IPS DF 6.9 (cell line): ENCODE results near the gene TIMM17B.
"Not testable (repeated sequence)": the region's sequence is repeated elsewhere in the genome, so short reads cannot be mapped to it uniquely, and the experiment has no call there.

Experiments used
- DNase-seq: peaks from one replicate; pipeline ENCODE4 v3.0.0-alpha.2; 2013; ENCODE audit warnings: low read depth, low spot score
- H3K27ac ChIP-seq: one replicate; pipeline ENCODE4 v1.5.1; 2013; ENCODE audit warnings: low read length, control low read depth
- H3K27me3 ChIP-seq: 2 replicates; pipeline ENCODE4 v1.6.1; 2013; ENCODE audit warnings: mild to moderate bottlenecking, low read length; ENCODE audit not compliant: control insufficient read depth, insufficient read depth
- H3K36me3 ChIP-seq: 2 replicates; pipeline ENCODE4 v1.6.1; 2013; ENCODE audit warnings: low read length; ENCODE audit not compliant: control insufficient read depth, insufficient read depth
- H3K4me1 ChIP-seq: 2 replicates; pipeline ENCODE4 v1.6.1; 2013; ENCODE audit warnings: low read length; ENCODE audit not compliant: control insufficient read depth, insufficient read depth
- H3K4me3 ChIP-seq: 2 replicates; pipeline ENCODE4 v1.5.1; 2013; ENCODE audit warnings: mild to moderate bottlenecking, low read length
- H3K9me3 ChIP-seq: 2 replicates; pipeline ENCODE4 v1.6.1; 2013; ENCODE audit warnings: low read length, inconsistent platforms; ENCODE audit not compliant: control insufficient read depth, insufficient read depth
- WGBS: extraction: QIAGEN DNeasy Blood & Tissue Kit; methylation state at CpG from one replicate; pipeline ENCODE4 v1.1.7; 2013; ENCODE audit warnings: mixed read lengths, missing lambda C conversion rate; ENCODE audit not compliant: insufficient read length, insufficient coverage; 5-methylcytosine and 5-hydroxymethylcytosine counted together

TIMM17B gene

DNA sequence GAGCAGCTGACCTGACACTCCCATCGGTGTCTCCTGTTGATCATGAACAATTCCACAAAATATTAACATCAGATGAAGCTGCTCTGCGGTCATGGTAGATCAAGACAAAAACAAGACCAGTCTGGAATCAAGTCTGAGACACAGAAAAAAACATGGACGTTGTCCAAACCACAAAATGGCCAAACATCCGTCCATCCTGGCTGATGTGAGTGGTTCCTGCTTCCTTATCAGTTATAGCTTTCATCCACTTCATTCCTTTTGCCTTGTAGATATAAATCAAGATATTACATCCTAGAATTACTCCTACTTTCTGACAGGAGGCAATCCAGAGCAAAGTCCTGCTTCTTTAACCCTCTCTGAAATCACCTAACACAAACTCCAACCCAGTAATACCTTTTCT is 33.4 kb downstream of the TIMM17B start:
- H3K4me1 ChIP-seq = no peaks in the 10 kb centered on the region
- no peaks in the 10 kb centered on the region for H3K9me3 ChIP-seq
- H3K27ac ChIP-seq = no peak overlapping the region
- H3K4me3 ChIP-seq = no peak overlapping the region
- no CpG with 5 or more reads among the region's 4 CpGs for WGBS
- no peak for DNase-seq
- no peaks in the 10 kb centered on the region for H3K36me3 ChIP-seq
- no peaks in the 10 kb centered on the region for H3K27me3 ChIP-seq

DNA sequence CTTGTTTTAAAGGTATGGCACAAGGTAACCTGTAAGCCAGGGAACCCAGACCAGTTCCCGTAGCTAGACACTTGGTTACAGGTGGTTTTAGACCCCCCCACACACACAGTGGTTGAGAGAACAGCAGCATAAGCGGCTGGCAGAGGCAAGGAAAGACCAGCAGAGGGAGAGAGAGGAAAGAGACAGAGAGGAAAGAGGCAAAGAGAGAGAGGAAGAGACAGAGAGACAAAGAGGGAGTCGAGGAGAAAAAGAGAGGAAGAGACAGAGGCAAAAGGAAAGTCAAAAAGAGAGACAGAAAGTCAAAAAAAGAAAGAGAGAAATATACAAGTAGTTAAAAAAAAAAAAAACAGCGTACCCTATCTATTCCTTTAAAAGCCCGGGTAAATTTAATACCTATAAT is 42.7 kb downstream of the TIMM17B start:
- no peaks in the 10 kb centered on the region for H3K4me1 ChIP-seq
- DNase-seq = no peak
- H3K36me3 ChIP-seq = no peaks in the 10 kb centered on the region
- no peak overlapping the region for H3K4me3 ChIP-seq
- WGBS = no CpG with 5 or more reads among the region's 5 CpGs
- H3K27ac ChIP-seq = no peak overlapping the region
- no peaks in the 10 kb centered on the region for H3K27me3 ChIP-seq
- H3K9me3 ChIP-seq = no peaks in the 10 kb centered on the region

GRCh38 chrX:48854121-48854804 is 43.3 kb downstream of the TIMM17B start:
- H3K27ac ChIP-seq, H3K27me3 ChIP-seq, H3K4me1 ChIP-seq, H3K9me3 ChIP-seq, DNase-seq, H3K4me3 ChIP-seq, H3K36me3 ChIP-seq: not testable (repeated sequence)
- no CpG with 5 or more reads among the region's 12 CpGs for WGBS

- not testable (repeated sequence) for DNase-seq, H3K4me1 ChIP-seq, H3K36me3 ChIP-seq, H3K27ac ChIP-seq, H3K4me3 ChIP-seq, H3K27me3 ChIP-seq, H3K9me3 ChIP-seq
Observed at GRCh38 chrX:48853494-48853893, 44.1 kb downstream of the TIMM17B start.

- WGBS = no CpG with 5 or more reads among the region's 7 CpGs
- no peaks in the 10 kb centered on the region for H3K9me3 ChIP-seq
- DNase-seq = no peak
Observed at GRCh38 chrX:48852857-48853256, 44.7 kb downstream of the TIMM17B start.

DNA sequence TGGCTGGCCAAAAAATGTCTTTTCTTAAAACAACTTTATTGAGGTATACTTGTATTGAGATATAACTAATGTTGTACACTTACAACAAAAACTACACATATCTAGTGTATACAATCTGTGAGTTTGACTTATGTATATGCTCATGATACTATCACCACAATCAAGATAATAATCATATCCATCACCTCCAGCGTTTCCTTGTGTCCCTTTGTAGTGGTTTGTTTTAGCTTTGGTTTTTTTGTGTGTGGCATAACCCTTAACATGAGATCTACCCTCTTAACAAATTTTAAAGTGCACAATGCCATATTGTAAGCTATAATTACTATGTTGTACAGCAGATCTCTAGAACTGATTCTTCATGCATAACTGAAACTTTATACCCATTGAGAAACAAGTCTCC is 48.7 kb downstream of the TIMM17B start:
- no CpG with 5 or more reads among the region's 1 CpG for WGBS
- Histone ChIP-seq H3K4me1 (no peaks in the 10 kb centered on the region), H3K36me3 (no peaks in the 10 kb centered on the region), H3K27ac (no peak overlapping the region), H3K4me3 (no peak overlapping the region), H3K9me3 (no peaks in the 10 kb centered on the region), H3K27me3 (no peaks in the 10 kb centered on the region)
- no peak for DNase-seq

More at GRCh38 chrX:48852857-48853256, 44.7 kb downstream of the TIMM17B start:
- Histone ChIP-seq H3K4me1 (no peaks in the 10 kb centered on the region), H3K36me3 (no peaks in the 10 kb centered on the region), H3K27me3 (no peaks in the 10 kb centered on the region), H3K4me3 (no peak overlapping the region), H3K27ac (no peak overlapping the region)
